Caco-2 (cell line): Measurements from ENCODE around the gene CEP72. TPM values are rescaled to one million over a fixed set of nuclear protein-coding genes. Genes with fewer than 3 reads are reported as not detected.

Source experiments
- BruUV-seq: library from RNA; stranded (reverse); fragments of 400-500 nt; replicated peaks from 2 replicates; lab custom pipeline; 2021; lab: Mats Ljungman, UMichigan
- CTCF ChIA-PET: fragments of 300-600 bp; sonication (Branson Sonifier 250); formaldehyde crosslinking; loops from one replicate; lab custom pipeline; 2022; ENCODE audit warnings: antibody characterized with exemption; lab: Charles Lee
- POLR2A ChIA-PET: fragments of 300-600 bp; sonication (Branson Sonifier 250); formaldehyde crosslinking; loops from one replicate; lab custom pipeline; 2022; ENCODE audit warnings: antibody characterized with exemption; lab: Charles Lee
- DNase-seq, 2 experiments: peaks; one replicate each; pipeline versions ENCODE4 v3.0.0 to v3.0.0-alpha.2; 2020 to 2022
- H3K27me3 ChIP-seq: replicated peaks from 2 replicates; pipeline ENCODE4 v1.6.0; 2011; ENCODE audit warnings: low read length; ENCODE audit not compliant: control insufficient read depth, insufficient read depth
- H3K36me3 ChIP-seq: 2 replicates; pipeline ENCODE4 v1.5.1; 2011; ENCODE audit warnings: low read length; ENCODE audit not compliant: control insufficient read depth, insufficient read depth
- H3K4me1 ChIP-seq: fragments of 250-450 bp; sonication (Bioruptor Pico); 2 replicates; pipeline ENCODE4 v1.5.1; 2020; ENCODE audit warnings: mild to moderate bottlenecking
- H3K4me3 ChIP-seq: 2 replicates; pipeline ENCODE4 v1.5.1; 2011; ENCODE audit warnings: low read depth, mild to moderate bottlenecking, control low read depth, low read length
- H3K9me3 ChIP-seq: fragments of 250-450 bp; sonication (Bioruptor Pico); 2 replicates; pipeline ENCODE4 v1.5.1; 2020; ENCODE audit warnings: mild to moderate bottlenecking, moderate library complexity
- H3K27ac Mint-ChIP-seq: one replicate; pipeline ENCODE4 v1.8.0; 2022; ENCODE audit warnings: mixed read lengths; ENCODE audit not compliant: unreplicated experiment
- H3K27me3 Mint-ChIP-seq: one replicate; pipeline ENCODE4 v1.8.0; 2022; ENCODE audit warnings: mixed read lengths; ENCODE audit not compliant: insufficient read depth, unreplicated experiment
- H3K36me3 Mint-ChIP-seq: one replicate; pipeline ENCODE4 v1.8.0; 2022; ENCODE audit warnings: mild to moderate bottlenecking, mixed read lengths; ENCODE audit not compliant: insufficient read depth, unreplicated experiment
- H3K4me1 Mint-ChIP-seq: one replicate; pipeline ENCODE4 v1.8.0; 2022; ENCODE audit warnings: low read depth, mixed read lengths; ENCODE audit not compliant: unreplicated experiment
- H3K4me3 Mint-ChIP-seq: one replicate; pipeline ENCODE4 v1.8.0; 2022; ENCODE audit warnings: mild to moderate bottlenecking, moderate library complexity, mixed read lengths; ENCODE audit not compliant: unreplicated experiment
- H3K9me3 Mint-ChIP-seq: one replicate; pipeline ENCODE4 v1.8.0; 2022; ENCODE audit warnings: mixed read lengths; ENCODE audit not compliant: unreplicated experiment
- CTCF ChIP-seq, 2 experiments: fragments of 200-600 bp in 1 of 2; IDR thresholded peaks; 1 replicate in 1 of 2; 2 replicates in 1 of 2; pipeline versions ENCODE4 v1.5.1 to v1.8.0; 2011 to 2022; ENCODE audit warnings: antibody characterized with exemption in 1 of 2, control low read depth in 1 of 2, inconsistent platforms in 1 of 2, low read depth in 1 of 2, low read length in 1 of 2, mild to moderate bottlenecking in 1 of 2, moderate library complexity in 1 of 2; ENCODE audit not compliant: insufficient read depth in 1 of 2, severe bottlenecking in 1 of 2, unreplicated experiment in 1 of 2
- intact Hi-C: fragments of 100-400 bp; cut with micrococcal nuclease; formaldehyde crosslinking; loops from one replicate; pipeline ENCODE4 v1.10.0; 2022; ENCODE audit not compliant: unreplicated experiment
- total RNA-seq: library from RNA; stranded (reverse); gene quantifications from 2 replicates; pipeline ENCODE4 v1.2.3, GENCODE V29; 2022

Gene CEP72
- total RNA-seq, 1 experiment from 2014 or later: 36.6 TPM

- Histone ChIP-seq H3K27me3 (no peaks in the 10 kb centered on the region), H3K4me1 (peaks cover 4% of the 10 kb centered on the region; the same call in 1 of the 2 replicates), H3K9me3 (peaks cover 13% of the 10 kb centered on the region; the same call in 1 of the 2 replicates), H3K4me3 (no peak overlapping the region), H3K36me3 (no peaks in the 10 kb centered on the region)
- peaks cover 30% of the 10 kb centered on the region for H3K36me3 Mint-ChIP-seq
- CTCF ChIA-PET: no interaction called here
- no TSS peak for BruUV-seq
- no peaks in the 10 kb centered on the region for H3K27me3 Mint-ChIP-seq
- POLR2A ChIA-PET: no interaction called here
- peaks cover 19% of the 10 kb centered on the region for H3K9me3 Mint-ChIP-seq
- intact Hi-C loops: loop anchor here (10.0 kb wide), 1 partner anchor 165 kb away; the partner anchor contains the start of gene EXOC3
- no peak overlapping the region for H3K4me3 Mint-ChIP-seq
- DNase-seq: peak in 1 of 2 experiments; percentile 22
- peaks cover 13% of the 10 kb centered on the region for H3K4me1 Mint-ChIP-seq
- no peak overlapping the region for H3K27ac Mint-ChIP-seq
- no peak for TF ChIP-seq CTCF (IDR thresholded peaks at IDR 0.05; ENCODE audit: insufficient read depth in 1 of 2, low read depth in 1 of 2, low read length in 1 of 2, severe bottlenecking in 1 of 2, unreplicated experiment in 1 of 2)
Measured at GRCh38 chr5:610011-610743, 2.0 kb upstream of the CEP72 start.

- POLR2A ChIA-PET: interaction anchor here (0.6 kb wide), 1 partner anchor 88 kb away, joined by 3 read pairs; no protein-coding TSS in a partner anchor
- no TSS peak for BruUV-seq
- Mint-ChIP-seq H3K27ac (peak overlapping the region; percentile 48), H3K27me3 (no peaks in the 10 kb centered on the region), H3K4me1 (peaks cover 13% of the 10 kb centered on the region), H3K36me3 (peaks cover 39% of the 10 kb centered on the region), H3K4me3 (peak overlapping the region; percentile 93), H3K9me3 (peaks cover 27% of the 10 kb centered on the region)
- no peak for TF ChIP-seq CTCF (IDR thresholded peaks at IDR 0.05; ENCODE audit: insufficient read depth in 1 of 2, low read depth in 1 of 2, low read length in 1 of 2, severe bottlenecking in 1 of 2, unreplicated experiment in 1 of 2)
- Histone ChIP-seq H3K36me3 (no peaks in the 10 kb centered on the region), H3K27me3 (no peaks in the 10 kb centered on the region), H3K4me3 (peak overlapping the region; percentile 85), H3K4me1 (peaks cover 4% of the 10 kb centered on the region; the same call in 1 of the 2 replicates), H3K9me3 (peaks cover 13% of the 10 kb centered on the region; the same call in 1 of the 2 replicates)
- CTCF ChIA-PET: no interaction called here
- intact Hi-C loops: loop anchor here (10.0 kb wide), 1 partner anchor 166 kb away; the partner anchor contains the start of gene EXOC3
- peak in 1 of 2 experiments; percentile 18 for DNase-seq
Measured at GRCh38 chr5:610744-611730, 1.1 kb upstream of the CEP72 start.
